ENCODE results near the gene NTMT1.

Gene NTMT1

GRCh38 chr9:129664746-129665388 lies 38.9 kb downstream of the NTMT1 start:
- H3K27ac ChIP-seq, result no peak overlapping the region
- TF ChIP-seq ZFX (IDR thresholded peaks at IDR 0.05; ENCODE audit: borderline replicate concordance) (no peak), CTCF (IDR thresholded peaks at IDR 0.05) (no peak)

- no peak within 1 kb of the TSS for H3K27ac ChIP-seq
- TF ChIP-seq ZFX (IDR thresholded peaks at IDR 0.05; ENCODE audit: borderline replicate concordance), result no peak
Observed at GRCh38 chr9:129665389-129665775, 39.4 kb downstream of the NTMT1 start, which contains the start of gene PRRX2. Gene PRRX2 (plus strand): TSS chr9:129665647. CDS start chr9:129665868, 221 bp downstream.

GRCh38 chr9:129665814-129666520 lies 40.0 kb downstream of the NTMT1 start:
- TF ChIP-seq CTCF (IDR thresholded peaks at IDR 0.05) (no peak), ZFX (IDR thresholded peaks at IDR 0.05; ENCODE audit: borderline replicate concordance) (no peak)
- H3K27ac ChIP-seq, result no peak overlapping the region

GRCh38 chr9:129666575-129666974 lies 40.6 kb downstream of the NTMT1 start:
- TF ChIP-seq CTCF (IDR thresholded peaks at IDR 0.05), result no peak
- no peak for TF ChIP-seq ZFX (IDR thresholded peaks at IDR 0.05; ENCODE audit: borderline replicate concordance)
- H3K27ac ChIP-seq, result no peak overlapping the region

GRCh38 chr9:129667378-129667777 lies 41.4 kb downstream of the NTMT1 start:
- TF ChIP-seq CTCF (IDR thresholded peaks at IDR 0.05) (no peak), ZFX (IDR thresholded peaks at IDR 0.05; ENCODE audit: borderline replicate concordance) (no peak)
- H3K27ac ChIP-seq, result no peak overlapping the region

- TF ChIP-seq CTCF (IDR thresholded peaks at IDR 0.05) (no peak), ZFX (IDR thresholded peaks at IDR 0.05; ENCODE audit: borderline replicate concordance) (no peak)
- H3K27ac ChIP-seq, result no peak overlapping the region
Observed at GRCh38 chr9:129667850-129668249, 41.9 kb downstream of the NTMT1 start.

GRCh38 chr9:129669141-129669718 lies 43.3 kb downstream of the NTMT1 start:
- TF ChIP-seq CTCF (IDR thresholded peaks at IDR 0.05) (no peak), ZFX (IDR thresholded peaks at IDR 0.05; ENCODE audit: borderline replicate concordance) (no peak)
- no peak overlapping the region for H3K27ac ChIP-seq
